ENCODE data around the gene KLC3. TPM values are rescaled to one million over a fixed set of nuclear protein-coding genes. Genes with fewer than 3 reads are reported as not detected.

KLC3 gene
- total RNA-seq, 2 donors from 2014 or later, result not detected

DNA sequence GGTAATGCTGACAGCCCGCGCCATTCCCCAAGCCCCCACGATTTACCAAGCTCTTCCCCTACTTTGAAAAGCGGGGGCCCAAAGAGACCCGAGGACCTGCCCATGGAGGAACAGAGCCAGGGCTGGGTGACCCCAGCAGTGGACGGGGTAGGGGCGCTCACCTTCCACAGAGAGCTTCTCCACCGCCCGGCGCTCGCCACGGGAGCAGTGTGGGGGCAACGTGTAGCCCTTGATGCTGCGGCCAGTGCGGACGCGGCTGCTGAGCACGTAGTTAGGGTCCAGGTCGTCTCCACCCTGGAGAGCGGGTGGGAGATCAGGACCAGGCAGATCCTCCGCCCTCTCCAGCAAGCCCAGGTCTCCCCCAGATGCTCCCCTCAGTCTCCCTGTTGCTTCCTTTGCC lies 25.2 kb upstream of the KLC3 start:
- Histone ChIP-seq H3K9ac (ENCODE audit: low read depth in 2 of 2, low read length in 2 of 2) (no peak overlapping the region), H3K27ac (no peak overlapping the region), H3K4me1 (no peaks in the 10 kb centered on the region), H3K27me3 (no peaks in the 10 kb centered on the region), H3K4me3 (no peak overlapping the region), H3K9me3 (no peaks in the 10 kb centered on the region), H3K36me3 (no peaks in the 10 kb centered on the region)
- no peak for DNase-seq
- TF ChIP-seq CTCF (IDR thresholded peaks at IDR 0.05), result no peak
- intact Hi-C loops (cut with DNase I), result no loop called here

DNA sequence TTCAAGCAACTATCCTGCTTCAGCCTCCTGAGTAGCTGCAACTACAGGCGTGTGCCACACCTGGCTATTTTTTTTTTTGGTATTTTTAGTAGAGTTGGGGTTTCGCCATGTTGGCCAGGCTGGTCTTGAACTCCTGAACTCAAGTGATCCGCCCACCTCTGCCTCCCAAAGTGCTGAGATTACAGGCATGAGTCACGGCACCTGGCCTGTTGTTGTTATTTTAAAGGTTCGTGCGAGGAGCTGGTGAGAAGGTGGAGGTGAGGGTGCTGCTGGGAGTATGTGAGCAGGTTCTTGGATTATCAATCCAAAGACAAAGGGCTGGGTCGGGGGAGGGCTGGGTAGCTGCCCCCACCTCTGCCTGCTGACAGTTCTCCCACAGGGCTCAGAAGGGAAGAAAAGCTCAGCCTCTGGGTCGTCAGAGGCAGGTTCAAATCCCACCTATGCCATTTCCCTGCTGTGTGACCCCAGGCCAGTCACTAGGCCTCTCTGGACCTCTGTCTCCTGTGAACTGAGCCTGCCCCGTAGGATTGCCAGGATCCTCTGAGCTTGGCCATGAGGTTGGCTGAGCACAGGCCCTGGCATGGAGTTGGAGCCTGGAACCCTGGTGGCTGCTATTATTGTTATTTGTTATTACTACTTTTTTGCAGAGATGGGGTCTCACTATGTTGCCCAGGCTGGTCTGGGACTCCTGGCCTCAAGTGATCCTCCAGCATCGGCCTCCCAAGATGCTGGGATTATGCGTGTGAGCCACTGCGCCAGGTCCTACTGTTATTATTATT lies 19.4 kb upstream of the KLC3 start:
- no peaks in the 10 kb centered on the region for H3K36me3 ChIP-seq
- no peak for DNase-seq
- H3K4me3 ChIP-seq, result no peak overlapping the region
- intact Hi-C loops (cut with DNase I), result no loop called here
- H3K27me3 ChIP-seq, result peaks cover 21% of the 10 kb centered on the region
- H3K4me1 ChIP-seq, result no peaks in the 10 kb centered on the region
- TF ChIP-seq CTCF (IDR thresholded peaks at IDR 0.05), result no peak
- no peak overlapping the region for H3K27ac ChIP-seq
- no peak overlapping the region for H3K9ac ChIP-seq (ENCODE audit: low read depth in 2 of 2, low read length in 2 of 2)
- H3K9me3 ChIP-seq, result no peaks in the 10 kb centered on the region

DNA sequence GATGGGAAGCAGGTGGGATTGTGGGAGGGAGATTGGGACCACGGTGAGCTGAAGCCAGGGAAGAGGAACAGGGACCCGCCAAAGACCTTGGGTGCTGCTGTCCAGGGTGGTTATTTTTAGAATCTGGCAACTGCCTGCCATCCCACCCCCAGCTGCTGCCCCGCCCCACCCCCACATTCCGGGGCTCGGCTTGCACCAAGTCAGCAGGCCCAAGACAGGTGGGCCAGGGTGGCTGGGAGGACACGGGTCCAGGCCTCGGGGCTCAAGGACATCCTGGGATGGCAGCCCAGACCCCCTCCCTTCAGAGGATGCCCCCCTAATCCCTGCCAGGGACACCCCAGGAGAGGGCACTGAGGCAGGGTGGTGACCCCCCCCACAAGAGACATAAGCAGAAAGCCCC lies 18.7 kb upstream of the KLC3 start:
- Histone ChIP-seq H3K36me3 (no peaks in the 10 kb centered on the region), H3K4me3 (no peak overlapping the region), H3K9ac (ENCODE audit: low read depth in 2 of 2, low read length in 2 of 2) (no peak overlapping the region), H3K4me1 (no peaks in the 10 kb centered on the region), H3K27ac (no peak overlapping the region), H3K27me3 (peaks cover 21% of the 10 kb centered on the region), H3K9me3 (no peaks in the 10 kb centered on the region)
- intact Hi-C loops (cut with DNase I), result no loop called here
- no peak for TF ChIP-seq CTCF (IDR thresholded peaks at IDR 0.05)
- DNase-seq, result no peak

DNA sequence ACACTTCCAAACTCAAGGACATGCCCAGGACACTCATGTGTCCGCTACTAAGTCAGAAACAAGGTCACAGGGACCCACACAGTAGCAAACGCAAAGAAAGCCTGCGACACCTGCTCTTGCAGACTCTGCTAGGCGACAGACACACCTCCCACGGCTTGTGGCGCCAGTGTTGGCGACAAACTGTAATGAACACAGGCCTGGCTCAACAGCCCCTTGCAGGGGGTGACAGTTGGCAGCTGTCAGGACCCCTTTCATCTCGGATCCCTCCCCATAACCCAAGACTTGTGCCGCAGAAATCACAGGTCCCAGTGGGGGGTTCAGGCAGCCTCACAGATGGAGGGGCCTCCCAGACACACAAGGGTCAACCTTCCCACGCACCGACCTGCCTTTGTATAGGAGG lies 18.2 kb upstream of the KLC3 start:
- H3K36me3 ChIP-seq, result no peaks in the 10 kb centered on the region
- no peaks in the 10 kb centered on the region for H3K4me1 ChIP-seq
- no peak overlapping the region for H3K4me3 ChIP-seq
- TF ChIP-seq CTCF (IDR thresholded peaks at IDR 0.05), result no peak
- H3K27ac ChIP-seq, result no peak overlapping the region
- H3K9me3 ChIP-seq, result no peaks in the 10 kb centered on the region
- peaks cover 21% of the 10 kb centered on the region for H3K27me3 ChIP-seq
- DNase-seq, result no peak
- intact Hi-C loops (cut with DNase I), result no loop called here
- H3K9ac ChIP-seq (ENCODE audit: low read depth in 2 of 2, low read length in 2 of 2), result no peak overlapping the region

- no peak within 1 kb of the TSS for H3K27ac ChIP-seq
- TF ChIP-seq CTCF (IDR thresholded peaks at IDR 0.05), result no peak
Measured at GRCh38 chr19:45322744-45323281, 17.7 kb upstream of the KLC3 start, which contains the start of gene CKM. Gene CKM, minus strand, starts transcription at chr19:45322875. Its CDS starts 3,162 bp downstream, at chr19:45319713.

More at GRCh38 chr19:45322744-45323281, 17.7 kb upstream of the KLC3 start, which contains the start of gene CKM:
- intact Hi-C loops (cut with DNase I), result no loop called here
- DNase-seq, result no peak
- Histone ChIP-seq H3K27me3 (peaks cover 21% of the 10 kb centered on the region), H3K4me3 (no peak within 1 kb of the TSS), H3K9me3 (no peaks in the 10 kb centered on the region), H3K36me3 (no peaks in the 10 kb centered on the region), H3K9ac (ENCODE audit: low read depth in 2 of 2, low read length in 2 of 2) (no peak within 1 kb of the TSS), H3K4me1 (no peaks in the 10 kb centered on the region)

Data from colonic mucosa (tissue), 4 donors.